Activated CD8-positive, alpha-beta memory T cell treated with anti-CD3 and anti-CD28 coated beads, Interleukin-2, amount 50 U/mL, for 1 hour (primary cell): ENCODE data around the gene CTNNB1.

Source experiments
- DNase-seq: peaks from one replicate; pipeline ENCODE4 v3.0.0-alpha.2; 2020; ENCODE audit errors: extremely low read depth

The CTNNB1 gene

GRCh38 chr3:41198950-41199865 is at the start of gene CTNNB1:
TSS of gene CTNNB1 (plus strand) at chr3:41199505. CDS start at chr3:41224069, 24,564 bp downstream.
- DNase-seq = peak; percentile 80

DNA sequence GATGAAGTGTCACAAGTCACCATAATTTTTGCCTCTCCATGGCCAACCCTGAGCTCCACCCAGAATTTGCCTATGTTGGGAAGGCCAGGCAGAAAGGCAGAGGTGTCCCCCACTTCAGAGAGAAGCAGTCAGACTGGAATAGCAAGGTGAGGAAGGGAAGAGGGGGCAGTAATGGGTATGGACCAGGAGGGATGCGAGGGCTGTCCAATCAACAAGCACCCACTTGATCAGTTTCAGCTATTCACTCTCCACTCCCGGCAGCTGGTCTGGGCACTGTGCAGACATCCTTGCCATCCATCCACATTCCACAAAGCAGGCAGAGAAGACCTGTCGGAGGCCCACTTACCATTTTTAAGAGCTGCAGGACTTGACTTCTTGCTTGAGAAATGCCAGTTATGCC is 43.5 kb upstream of the CTNNB1 start:
- no peak for DNase-seq

GRCh38 chr3:41158947-41159346 is 40.4 kb upstream of the CTNNB1 start:
- DNase-seq = no peak

DNA sequence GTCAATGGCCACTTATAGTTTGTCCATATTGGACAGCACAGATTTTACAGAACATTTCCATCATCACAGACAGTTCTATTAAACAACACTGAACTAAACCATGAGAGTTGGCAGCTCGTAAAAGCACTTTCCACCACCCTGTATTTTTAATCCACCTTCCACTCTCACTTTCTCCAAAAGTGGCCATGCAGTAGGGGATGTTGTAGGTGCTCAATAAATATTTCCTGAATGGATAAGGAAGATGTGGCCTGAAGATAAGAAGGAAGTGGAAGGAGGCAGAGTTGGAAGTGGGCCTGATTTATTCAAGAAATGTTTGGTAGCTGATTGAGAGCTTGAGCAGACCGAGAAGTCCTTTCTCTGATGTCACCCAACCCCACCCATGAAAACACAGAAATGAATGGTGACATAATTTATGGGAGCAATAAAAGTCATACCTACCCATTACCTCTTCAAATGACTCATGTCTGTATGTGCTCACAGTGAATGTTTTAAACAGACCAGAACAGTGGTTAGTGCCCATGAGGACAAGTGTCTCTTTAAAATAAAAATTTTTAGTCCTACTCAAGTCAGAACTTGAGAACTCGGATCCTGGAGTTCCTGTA is 39.6 kb upstream of the CTNNB1 start:
- DNase-seq = no peak

DNA sequence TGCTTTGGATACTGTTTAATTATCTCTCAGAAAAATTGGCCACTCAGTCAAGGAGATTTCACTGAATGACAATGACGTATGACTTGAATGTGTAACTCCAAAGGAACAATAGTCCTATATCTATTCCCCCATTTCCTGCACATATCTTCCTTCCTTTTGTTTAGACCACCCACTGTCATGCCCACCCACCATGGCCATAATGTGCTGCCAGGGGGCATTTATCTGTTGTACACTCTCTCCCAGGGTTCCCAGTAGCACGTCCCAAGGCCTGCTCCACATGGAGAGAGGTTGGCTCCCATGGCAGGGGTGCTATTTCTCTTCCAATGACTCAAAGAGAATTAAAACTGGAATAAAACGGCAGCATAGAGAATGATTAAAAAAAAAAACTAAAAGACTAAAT is 36.8 kb upstream of the CTNNB1 start:
- DNase-seq = no peak

- no peak for DNase-seq
Observed at GRCh38 chr3:41163006-41163405, 36.3 kb upstream of the CTNNB1 start.

- DNase-seq = no peak
Observed at GRCh38 chr3:41163421-41163820, 35.9 kb upstream of the CTNNB1 start.

DNA sequence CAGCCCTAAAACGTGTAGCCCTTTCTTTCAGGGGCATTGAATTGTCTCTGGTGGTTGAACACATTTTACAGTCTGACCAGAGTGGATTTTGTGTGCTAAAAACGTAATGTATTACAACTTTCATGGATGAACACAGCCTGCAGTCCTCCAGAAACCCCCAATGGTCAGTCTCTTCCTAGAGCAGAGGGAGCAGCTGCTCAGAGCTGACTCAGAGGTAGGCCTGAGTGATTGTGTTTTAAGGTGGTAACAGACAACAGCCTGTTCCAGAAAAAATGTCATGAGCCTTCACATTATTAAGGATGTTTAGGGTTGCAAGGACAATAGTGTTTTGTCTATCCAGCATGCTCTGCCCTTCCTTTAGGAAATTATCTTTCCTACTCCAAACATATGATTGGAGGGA is 34.5 kb upstream of the CTNNB1 start:
- no peak for DNase-seq

DNA sequence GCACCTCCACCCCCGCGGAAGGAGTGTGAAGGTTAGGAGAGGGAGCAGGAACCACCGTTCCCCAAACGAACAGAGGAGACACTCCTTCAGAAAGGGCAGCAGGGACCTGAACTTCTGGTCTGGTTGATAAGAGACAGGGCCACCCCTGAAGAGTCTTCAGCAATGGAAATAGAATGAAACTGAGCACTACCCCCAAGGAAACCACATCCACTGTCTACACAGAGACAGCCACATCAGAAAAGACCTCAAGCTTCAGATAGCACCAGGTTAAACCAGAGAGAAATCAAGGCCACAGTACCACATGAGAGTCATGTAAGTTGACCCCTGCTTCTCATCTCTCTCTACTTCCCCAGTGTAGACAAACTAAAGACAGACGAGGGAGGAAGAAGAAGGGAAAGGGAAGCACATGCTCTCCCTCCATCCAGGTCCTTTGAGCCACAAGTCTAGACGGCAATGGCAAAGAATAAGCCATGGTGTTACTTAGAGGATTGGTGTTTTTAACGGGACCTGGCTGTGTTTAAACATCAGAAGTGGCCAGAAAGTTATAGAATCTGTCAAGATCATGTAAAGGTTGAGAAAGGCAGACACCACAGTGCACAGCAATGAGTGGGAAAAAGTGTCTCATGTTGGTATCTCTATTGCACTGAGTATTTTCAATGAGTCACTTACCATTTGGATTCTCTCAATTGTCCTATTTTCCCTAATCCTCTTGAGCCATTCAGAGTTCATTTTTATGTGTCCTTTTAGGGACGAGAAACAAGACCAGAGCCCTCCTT is 31.4 kb upstream of the CTNNB1 start:
- DNase-seq = no peak

GRCh38 chr3:41169023-41169422 is 30.3 kb upstream of the CTNNB1 start:
- no peak for DNase-seq

DNA sequence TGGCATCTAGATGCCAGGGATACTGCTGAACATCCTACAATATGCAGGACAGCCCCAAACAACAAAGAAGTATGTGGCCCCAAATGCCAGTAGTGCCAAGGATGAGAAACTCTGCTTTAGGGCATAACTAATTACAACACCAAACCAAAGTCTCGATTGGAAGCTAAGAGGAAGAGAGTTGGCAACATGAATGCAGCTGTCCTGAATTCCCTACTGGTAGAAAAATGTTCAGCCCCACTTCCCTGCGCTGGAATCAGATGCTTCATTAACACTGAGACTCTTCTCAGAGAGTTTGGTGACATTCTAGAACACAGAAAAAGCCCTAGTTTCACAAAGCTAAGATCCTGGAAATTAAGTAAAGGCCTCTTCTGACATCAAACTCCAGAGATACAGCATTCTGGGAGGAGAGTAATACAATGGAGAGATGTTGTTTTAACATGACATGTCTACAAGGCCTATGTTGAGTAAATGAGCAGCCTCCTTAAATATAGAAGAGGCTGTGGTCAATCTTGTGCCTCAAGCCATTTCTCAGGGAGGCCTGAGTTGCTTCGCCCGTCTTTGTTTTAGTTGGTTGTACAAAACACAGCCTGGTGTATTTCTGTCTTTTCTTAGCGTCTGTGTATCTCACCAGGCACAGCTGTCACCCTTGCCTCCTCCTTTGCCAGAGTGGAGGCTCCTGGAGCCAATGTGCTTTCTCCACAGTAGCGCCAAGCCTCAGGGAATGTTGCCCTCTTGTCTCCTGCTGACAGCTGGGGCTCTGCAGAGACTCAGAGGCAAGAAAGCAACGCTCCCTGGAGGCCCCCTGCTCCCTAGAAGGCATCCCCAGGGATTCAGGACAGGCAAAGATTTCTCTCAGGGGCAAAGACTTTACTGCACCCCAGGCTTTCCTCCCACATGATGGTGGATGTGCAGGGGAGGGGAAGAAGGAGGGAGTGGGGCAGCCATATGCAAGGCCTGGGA is 25.1 kb upstream of the CTNNB1 start:
- DNase-seq = no peak

DNA sequence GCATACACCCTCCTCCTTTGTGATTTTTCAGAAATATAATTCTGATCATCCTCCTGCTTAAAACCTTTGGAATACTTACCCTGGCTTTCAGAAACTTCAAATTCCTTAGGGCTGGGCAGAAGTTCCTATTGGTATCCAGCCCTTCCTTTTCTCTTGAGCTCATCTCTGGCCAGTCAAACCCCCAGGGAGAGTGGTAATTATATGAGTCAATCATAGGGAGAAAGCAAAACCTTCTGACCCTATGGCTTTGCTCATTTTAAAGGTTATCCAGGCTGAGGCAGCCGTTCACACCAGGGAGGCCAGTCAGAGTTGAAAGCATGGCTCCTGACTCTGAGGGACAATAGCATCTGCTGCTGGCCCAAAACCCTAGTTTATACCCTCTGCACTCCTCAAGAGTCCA is 23.9 kb upstream of the CTNNB1 start:
- no peak for DNase-seq

GRCh38 chr3:41176596-41176995 is 22.7 kb upstream of the CTNNB1 start:
- no peak for DNase-seq

- DNase-seq = no peak
Observed at GRCh38 chr3:41178576-41178975, 20.7 kb upstream of the CTNNB1 start.

DNA sequence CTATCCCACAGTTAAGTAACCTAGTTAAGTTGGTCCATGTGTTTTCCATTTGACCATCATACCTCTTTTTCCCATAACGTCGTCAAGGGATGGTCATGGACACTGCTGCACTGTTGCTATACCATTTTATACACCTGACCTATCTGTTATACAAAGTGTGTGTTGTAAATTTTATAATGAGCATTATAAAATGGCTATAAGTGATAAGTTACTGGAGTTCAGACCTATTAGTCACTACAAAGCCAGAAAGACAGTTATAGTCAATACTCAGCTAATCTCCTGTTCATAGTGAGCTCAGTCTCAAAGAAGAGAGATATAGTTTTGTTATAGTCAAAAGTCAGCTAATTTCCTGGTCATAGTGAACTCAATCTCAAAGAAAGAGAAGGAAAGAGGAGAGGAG is 18.9 kb upstream of the CTNNB1 start:
- DNase-seq = no peak

- no peak for DNase-seq
Observed at GRCh38 chr3:41182504-41183059, 16.7 kb upstream of the CTNNB1 start.

- no peak for DNase-seq
Observed at GRCh38 chr3:41184394-41184793, 14.9 kb upstream of the CTNNB1 start.

DNA sequence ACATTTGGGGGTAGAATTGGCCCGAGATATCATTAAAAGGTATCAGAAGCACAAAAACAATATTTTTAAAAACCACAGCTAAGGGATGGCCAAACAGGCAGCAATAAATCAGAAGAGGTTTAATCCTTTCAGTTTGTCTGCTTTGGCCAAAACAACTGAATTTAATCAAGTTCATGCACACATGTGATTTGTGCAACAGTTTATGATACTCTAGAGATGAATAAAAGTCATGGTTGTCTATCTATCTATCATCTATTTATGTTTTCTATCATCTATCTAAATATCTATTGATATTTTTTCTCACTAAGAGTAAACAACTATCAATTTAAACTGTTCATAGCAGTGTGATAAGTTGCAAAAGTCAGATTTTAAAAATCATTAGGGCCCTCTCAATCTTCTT is 13.0 kb upstream of the CTNNB1 start:
- DNase-seq = no peak

DNA sequence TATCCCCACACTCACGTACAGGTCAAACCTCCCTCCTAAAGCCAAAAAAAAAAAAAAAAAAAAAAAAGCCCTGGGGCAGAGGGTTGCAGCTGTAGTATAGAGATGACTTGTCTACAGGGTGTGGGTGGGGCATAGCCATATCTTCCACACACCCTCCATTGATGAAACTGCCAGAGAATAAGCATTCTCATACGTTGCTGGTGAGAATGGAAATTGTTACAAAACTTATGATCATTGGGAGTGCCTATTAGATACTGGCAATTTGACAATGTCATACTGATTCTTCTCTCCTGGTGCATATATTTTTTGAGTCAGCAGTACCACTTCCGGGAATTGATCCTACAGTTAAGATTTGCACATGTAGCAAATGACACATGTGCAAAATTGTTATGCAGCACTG is 11.0 kb upstream of the CTNNB1 start:
- no peak for DNase-seq

DNA sequence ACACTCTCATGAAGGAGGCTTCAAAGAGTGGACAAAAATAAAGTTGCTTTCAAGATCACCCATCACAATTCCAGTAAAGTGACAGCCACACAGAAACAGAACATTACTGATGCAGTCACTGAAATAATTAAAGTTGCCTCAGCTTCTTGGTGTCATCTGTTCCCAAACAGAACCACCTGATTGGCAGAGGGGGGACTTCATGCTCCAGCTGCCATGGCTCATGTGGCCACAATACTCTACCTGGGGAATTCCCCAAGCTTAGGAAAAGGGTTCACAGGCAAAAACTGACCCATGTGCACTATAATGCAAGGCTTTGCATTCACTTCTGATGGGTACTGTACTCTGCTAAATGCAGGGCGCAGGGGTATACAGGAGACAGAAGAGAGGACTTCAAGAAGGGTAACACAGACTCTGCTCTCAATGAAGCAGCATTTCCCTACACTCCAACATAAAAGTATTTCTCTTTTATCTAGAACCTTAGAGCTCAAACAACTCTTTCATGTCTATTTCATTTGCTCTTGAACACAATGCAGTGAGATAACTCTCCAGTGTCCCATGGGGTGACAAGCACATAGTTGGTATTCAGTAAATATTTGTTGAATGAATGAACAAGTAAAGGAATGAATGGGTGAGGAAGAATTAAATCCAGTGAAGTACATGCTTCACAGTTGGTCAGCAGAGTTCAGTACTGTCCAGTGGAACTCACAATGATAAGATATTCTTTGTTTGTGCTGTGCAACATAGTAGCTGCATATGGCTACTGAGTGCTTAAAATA is 8.6 kb upstream of the CTNNB1 start:
- no peak for DNase-seq
